ENCODE data around the gene SRRT.

- TF ChIP-seq CTCF (IDR thresholded peaks at IDR 0.05) (no peak), POLR2A (IDR thresholded peaks at IDR 0.05) (no peak), EP300 (IDR thresholded peaks at IDR 0.05) (no peak)
These were observed 17.7 kb downstream of the SRRT start for GRCh38 chr7:100892364-100893317.

Measured in upper lobe of left lung (tissue), 4 donors.